Stimulated activated effector memory CD8-positive, alpha-beta T cell treated with anti-CD3 and anti-CD28 coated beads, Interleukin-12 subunit alpha, Interleukin-12 subunit beta, amount 100 ng/mL, for 72 hours (primary cell): Measurements from ENCODE around the gene YPEL5.
"Not testable (repeated sequence)": the region's sequence is repeated elsewhere in the genome, so short reads cannot be mapped to it uniquely, and the experiment has no call there.

Experiments used
- ATAC-seq: fragments of 150-1000 bp; cut with Tn5 transposase; 2 replicates; pipeline ENCODE4 v1.10.0; 2021
- DNase-seq, 2 donors: peaks; one replicate each; pipeline ENCODE4 v3.0.0; 2021 to 2022; ENCODE audit warnings: low spot score in 2 of 2
- H3K27ac Mint-ChIP-seq: one replicate; pipeline ENCODE4 v1.8.0; 2022; ENCODE audit warnings: mild to moderate bottlenecking, mixed read lengths
- H3K36me3 Mint-ChIP-seq: one replicate; pipeline ENCODE4 v1.8.0; 2022; ENCODE audit warnings: mild to moderate bottlenecking, mixed read lengths
- H3K4me1 Mint-ChIP-seq: one replicate; pipeline ENCODE4 v1.8.0; 2022; ENCODE audit warnings: mixed read lengths
- H3K4me3 Mint-ChIP-seq: one replicate; pipeline ENCODE4 v1.8.0; 2022; ENCODE audit warnings: mild to moderate bottlenecking, mixed read lengths
- H3K9me3 Mint-ChIP-seq: one replicate; pipeline ENCODE4 v1.8.0; 2022; ENCODE audit warnings: mixed read lengths

YPEL5 gene

GRCh38 chr2:30146337-30147195 lies at the start of gene YPEL5:
YPEL5 (plus strand) TSS chr2:30147007; CDS start chr2:30156652, 9,645 bp downstream.
- no peaks in the 10 kb centered on the region for H3K9me3 Mint-ChIP-seq
- peak within 1 kb of the TSS; percentile 98 for H3K27ac Mint-ChIP-seq
- peaks cover 37% of the 10 kb centered on the region for H3K4me1 Mint-ChIP-seq
- peak; percentile 96 to 99 for DNase-seq
- H3K4me3 Mint-ChIP-seq: peak within 1 kb of the TSS; percentile 75
- peak; percentile 96 for ATAC-seq
- peaks cover 41% of the 10 kb centered on the region for H3K36me3 Mint-ChIP-seq

DNA sequence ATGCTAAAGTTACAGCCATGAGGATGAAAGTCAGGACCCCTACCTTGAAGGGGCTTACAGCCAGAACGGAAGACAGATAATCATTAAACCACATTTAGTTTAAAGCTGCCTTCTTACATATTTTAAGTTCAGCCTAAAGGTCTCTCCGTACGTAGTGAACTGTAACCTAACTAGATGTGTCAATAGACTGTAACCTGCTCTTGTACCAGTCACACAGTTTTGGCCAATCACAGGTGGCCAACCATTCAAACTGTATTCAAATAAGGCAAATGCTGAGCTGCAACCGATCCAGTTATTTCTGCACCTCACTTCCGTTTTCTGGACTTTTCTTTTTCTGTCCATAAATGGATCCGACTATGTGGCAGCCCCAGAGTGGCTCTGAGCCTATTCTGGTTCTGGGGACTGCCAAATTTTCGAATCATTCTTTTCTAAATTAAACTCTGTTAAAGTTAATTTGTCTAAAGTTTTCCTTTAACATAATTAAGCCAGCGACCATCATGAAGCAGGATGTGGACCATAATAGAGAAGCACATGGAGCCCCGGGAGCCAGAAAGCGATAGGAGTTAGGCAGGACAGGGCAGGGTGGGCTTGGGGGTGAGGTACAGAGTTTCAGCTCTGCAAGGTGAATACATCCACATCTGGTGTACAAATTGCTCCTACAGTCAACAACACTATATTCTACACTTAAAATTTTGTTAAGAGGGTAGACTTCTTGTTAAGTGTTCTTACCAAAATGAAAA lies 48.4 kb upstream of the YPEL5 start:
- Mint-ChIP-seq H3K27ac (no peak overlapping the region), H3K9me3 (no peaks in the 10 kb centered on the region), H3K36me3 (no peaks in the 10 kb centered on the region), H3K4me1 (no peaks in the 10 kb centered on the region), H3K4me3 (no peak overlapping the region)
- no peak for ATAC-seq
- DNase-seq: no peak

DNA sequence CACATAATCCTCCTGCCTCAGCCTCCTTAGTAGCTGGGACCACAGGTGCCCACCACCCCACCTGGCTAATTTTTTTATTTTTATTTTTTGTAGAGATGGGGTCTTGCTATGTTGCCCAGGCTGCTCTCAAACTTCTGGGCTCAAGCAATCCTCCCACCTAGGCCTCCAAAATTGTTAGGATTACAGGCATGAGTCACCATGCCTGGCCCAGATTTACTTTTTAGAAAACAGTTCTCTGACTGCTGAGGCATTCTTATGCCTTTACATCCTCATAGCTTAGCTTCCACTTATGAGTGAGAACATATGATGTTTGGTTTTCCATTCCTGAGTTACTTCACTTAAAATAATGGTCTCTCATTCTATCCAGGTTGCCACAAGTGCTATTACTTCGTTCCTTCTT lies 47.4 kb upstream of the YPEL5 start:
- H3K4me3 Mint-ChIP-seq, H3K9me3 Mint-ChIP-seq, DNase-seq, ATAC-seq, H3K27ac Mint-ChIP-seq, H3K4me1 Mint-ChIP-seq, H3K36me3 Mint-ChIP-seq: not testable (repeated sequence)

DNA sequence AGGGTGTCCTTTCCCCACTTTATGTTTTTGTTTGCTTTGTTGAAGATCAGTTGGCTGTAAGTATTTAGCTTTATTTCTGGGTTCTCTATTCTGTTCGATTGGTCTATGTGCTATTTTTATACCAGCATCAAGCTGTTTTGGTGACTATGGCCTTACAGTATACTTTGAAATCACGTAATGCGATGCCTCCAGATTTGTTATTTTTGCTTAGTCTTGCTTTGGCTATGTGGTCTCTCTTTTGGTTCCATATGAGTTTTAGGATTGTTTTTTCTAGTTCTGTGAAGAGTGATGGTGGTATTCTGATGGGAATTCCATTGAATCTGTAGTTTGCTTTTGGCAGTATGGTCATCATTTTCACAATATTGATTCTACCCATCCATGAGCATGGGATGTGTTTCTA lies 46.1 kb upstream of the YPEL5 start:
- DNase-seq, ATAC-seq, H3K4me1 Mint-ChIP-seq, H3K9me3 Mint-ChIP-seq, H3K36me3 Mint-ChIP-seq, H3K27ac Mint-ChIP-seq, H3K4me3 Mint-ChIP-seq: not testable (repeated sequence)

DNA sequence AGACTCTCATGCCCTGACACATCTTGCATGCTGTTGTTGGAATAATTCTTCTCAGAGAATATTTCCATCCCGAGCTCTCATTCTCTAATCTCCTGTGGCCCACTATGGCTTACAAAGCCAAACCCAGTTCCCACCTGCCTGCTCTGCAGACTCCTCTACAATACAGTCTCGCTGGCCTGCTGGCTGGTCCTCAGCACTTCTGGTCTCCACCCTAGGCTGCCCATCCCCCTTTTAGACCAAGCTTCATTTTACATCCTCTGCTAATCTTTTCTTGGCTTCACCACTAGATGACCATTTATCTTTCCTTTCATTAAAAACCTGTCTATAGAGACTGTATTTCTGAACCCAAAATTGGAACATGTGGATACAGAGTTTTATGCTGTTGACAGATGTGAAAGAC lies 42.5 kb upstream of the YPEL5 start:
- Mint-ChIP-seq H3K4me3 (no peak overlapping the region), H3K36me3 (no peaks in the 10 kb centered on the region), H3K9me3 (no peaks in the 10 kb centered on the region), H3K4me1 (no peaks in the 10 kb centered on the region), H3K27ac (no peak overlapping the region)
- DNase-seq: no peak
- ATAC-seq: no peak

GRCh38 chr2:30105556-30105955 lies 41.3 kb upstream of the YPEL5 start:
- no peak for ATAC-seq
- Mint-ChIP-seq H3K4me1 (no peaks in the 10 kb centered on the region), H3K4me3 (no peak overlapping the region), H3K9me3 (no peaks in the 10 kb centered on the region), H3K27ac (no peak overlapping the region), H3K36me3 (no peaks in the 10 kb centered on the region)
- DNase-seq: no peak

GRCh38 chr2:30106543-30106942 lies 40.3 kb upstream of the YPEL5 start:
- DNase-seq: no peak
- Mint-ChIP-seq H3K27ac (no peak overlapping the region), H3K36me3 (no peaks in the 10 kb centered on the region), H3K9me3 (no peaks in the 10 kb centered on the region), H3K4me1 (no peaks in the 10 kb centered on the region), H3K4me3 (no peak overlapping the region)
- no peak for ATAC-seq

GRCh38 chr2:30108192-30108591 lies 38.6 kb upstream of the YPEL5 start:
- DNase-seq: no peak
- H3K27ac Mint-ChIP-seq: no peak overlapping the region
- no peaks in the 10 kb centered on the region for H3K36me3 Mint-ChIP-seq
- H3K9me3 Mint-ChIP-seq: no peaks in the 10 kb centered on the region
- H3K4me3 Mint-ChIP-seq: no peak overlapping the region
- no peaks in the 10 kb centered on the region for H3K4me1 Mint-ChIP-seq
- ATAC-seq: no peak

DNA sequence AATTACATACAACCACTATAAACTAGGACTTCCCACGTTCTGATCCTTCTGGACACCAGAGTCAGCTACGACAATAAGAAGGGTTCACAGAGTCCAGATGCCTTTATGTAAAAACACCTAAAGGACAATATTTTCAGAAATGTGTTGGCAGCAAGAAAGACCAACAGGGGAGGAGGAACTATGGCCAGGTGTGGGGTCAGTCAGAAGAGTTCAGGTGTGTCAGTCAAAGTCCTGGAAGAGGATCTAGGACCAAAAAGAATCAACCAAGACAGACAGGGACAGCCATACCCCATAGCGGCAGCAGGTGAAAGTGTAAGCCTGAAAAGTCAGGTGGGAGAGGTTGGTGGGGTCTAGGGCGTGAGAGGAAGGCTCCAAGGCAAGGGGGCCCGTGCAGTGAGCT lies 38.0 kb upstream of the YPEL5 start:
- no peaks in the 10 kb centered on the region for H3K36me3 Mint-ChIP-seq
- H3K4me3 Mint-ChIP-seq: no peak overlapping the region
- ATAC-seq (no peak), DNase-seq (no peak)
- no peaks in the 10 kb centered on the region for H3K4me1 Mint-ChIP-seq
- no peak overlapping the region for H3K27ac Mint-ChIP-seq
- no peaks in the 10 kb centered on the region for H3K9me3 Mint-ChIP-seq

DNA sequence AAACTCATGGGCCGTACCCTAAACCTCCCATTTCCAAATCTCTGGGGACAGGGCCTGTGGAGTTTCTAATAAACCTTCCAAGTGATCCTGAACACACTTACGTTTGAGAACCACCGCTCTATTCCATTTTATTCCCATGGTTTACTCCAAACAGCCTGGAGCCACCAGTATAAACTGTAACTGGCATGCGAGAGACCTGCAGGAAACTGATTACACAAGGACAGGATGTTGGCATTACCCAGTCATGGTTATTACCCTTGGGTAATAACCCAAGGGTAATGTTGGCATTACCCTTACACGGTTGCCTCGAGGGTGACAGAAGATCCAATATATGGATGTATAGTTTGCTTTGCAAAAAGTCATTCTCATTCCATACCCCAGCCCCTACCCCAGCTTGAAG lies 37.0 kb upstream of the YPEL5 start:
- ATAC-seq (no peak), DNase-seq (no peak)
- H3K27ac Mint-ChIP-seq: no peak overlapping the region
- no peaks in the 10 kb centered on the region for H3K4me1 Mint-ChIP-seq
- H3K36me3 Mint-ChIP-seq: no peaks in the 10 kb centered on the region
- H3K4me3 Mint-ChIP-seq: no peak overlapping the region
- no peaks in the 10 kb centered on the region for H3K9me3 Mint-ChIP-seq

DNA sequence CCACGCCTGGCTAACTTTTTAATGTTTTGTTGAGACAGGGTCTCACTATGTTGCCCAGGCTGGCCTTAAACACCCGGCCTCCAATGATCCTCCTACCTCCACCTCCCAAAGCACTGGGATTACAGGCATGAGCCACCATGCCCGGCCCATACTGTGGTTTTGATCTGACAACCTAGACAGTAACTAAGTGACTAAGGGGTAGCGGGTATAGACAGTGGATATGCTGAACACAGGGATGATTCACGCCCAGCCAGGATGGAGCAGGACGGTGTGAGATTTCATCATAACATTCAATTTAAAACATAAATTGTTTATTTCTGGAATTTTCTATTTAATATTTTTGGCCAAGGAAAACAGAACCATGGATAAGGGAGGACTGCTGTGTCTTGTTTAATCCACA lies 36.0 kb upstream of the YPEL5 start:
- Mint-ChIP-seq H3K9me3 (no peaks in the 10 kb centered on the region), H3K4me1 (peaks cover 5% of the 10 kb centered on the region), H3K27ac (no peak overlapping the region), H3K36me3 (no peaks in the 10 kb centered on the region), H3K4me3 (no peak overlapping the region)
- ATAC-seq (no peak), DNase-seq (no peak)

- not testable (repeated sequence) for H3K36me3 Mint-ChIP-seq, H3K9me3 Mint-ChIP-seq, DNase-seq, H3K27ac Mint-ChIP-seq, H3K4me1 Mint-ChIP-seq, ATAC-seq, H3K4me3 Mint-ChIP-seq
Measured at GRCh38 chr2:30111186-30111585, 35.6 kb upstream of the YPEL5 start.

GRCh38 chr2:30112561-30112960 lies 34.2 kb upstream of the YPEL5 start:
- Mint-ChIP-seq H3K4me3 (no peak overlapping the region), H3K36me3 (no peaks in the 10 kb centered on the region), H3K9me3 (no peaks in the 10 kb centered on the region), H3K4me1 (peaks cover 6% of the 10 kb centered on the region), H3K27ac (no peak overlapping the region)
- ATAC-seq: no peak
- DNase-seq: no peak

GRCh38 chr2:30113617-30114293 lies 33.1 kb upstream of the YPEL5 start:
- DNase-seq (no peak), ATAC-seq (no peak)
- Mint-ChIP-seq H3K9me3 (no peaks in the 10 kb centered on the region), H3K36me3 (no peaks in the 10 kb centered on the region), H3K4me3 (no peak overlapping the region), H3K4me1 (peaks cover 6% of the 10 kb centered on the region), H3K27ac (no peak overlapping the region)

DNA sequence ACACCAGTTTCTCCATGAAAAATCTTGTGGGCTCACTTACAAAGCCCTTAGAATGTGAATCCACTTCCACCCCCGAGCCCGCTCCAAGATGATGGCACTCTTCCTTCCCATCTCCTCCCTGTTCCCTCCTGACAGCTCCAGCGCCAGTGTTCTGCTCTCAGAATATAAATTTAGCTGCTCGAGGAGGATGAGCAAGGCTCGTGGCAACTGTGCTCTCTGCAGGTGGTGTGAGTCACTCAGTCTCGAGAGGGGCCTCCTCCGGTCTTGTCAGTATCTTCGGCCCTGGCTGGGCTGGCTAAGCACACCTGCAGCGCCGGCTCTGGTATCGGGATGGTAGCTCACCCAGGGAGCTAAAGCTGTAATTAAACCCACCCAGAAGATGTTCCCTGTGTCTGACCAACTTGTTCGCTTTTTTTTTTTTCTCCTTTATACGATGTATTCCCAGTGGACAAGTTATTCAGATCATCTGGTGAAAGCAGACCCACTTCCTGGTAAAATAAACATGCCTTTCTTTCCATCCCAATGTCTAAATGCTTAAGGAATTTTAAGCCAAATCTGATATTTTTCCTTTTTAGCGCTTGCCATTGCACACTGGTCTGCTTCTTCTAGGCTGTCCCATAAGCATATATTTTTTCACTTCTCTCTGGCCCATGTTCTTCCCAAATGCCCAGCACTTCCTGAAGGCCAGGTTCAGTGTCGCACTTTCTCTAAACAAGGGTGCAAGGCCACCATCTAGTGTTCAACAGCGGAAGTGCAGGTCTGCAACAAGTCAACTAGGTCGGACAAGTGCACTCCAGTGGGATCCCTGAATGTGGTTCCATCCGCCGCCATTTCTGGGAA lies 31.4 kb upstream of the YPEL5 start:
- Mint-ChIP-seq H3K4me3 (no peak overlapping the region), H3K9me3 (no peaks in the 10 kb centered on the region), H3K4me1 (peaks cover 6% of the 10 kb centered on the region), H3K27ac (peak overlapping the region; percentile 4), H3K36me3 (no peaks in the 10 kb centered on the region)
- DNase-seq (peak; percentile 51 to 84), ATAC-seq (peak; percentile 55)
